ENCODE results near the gene SCN2A. TPM values are rescaled to one million over a fixed set of nuclear protein-coding genes. Genes with fewer than 3 reads are reported as not detected.

Gene SCN2A
- total RNA-seq, 1 donor from 2014 or later, result 0.39 TPM

GRCh38 chr2:165435611-165436010 lies 196.4 kb downstream of the SCN2A start:
- Mint-ChIP-seq H3K4me3 (ENCODE audit: unreplicated experiment) (no peak overlapping the region), H3K4me1 (ENCODE audit: low read depth, unreplicated experiment) (peaks cover 5% of the 10 kb centered on the region), H3K27ac (ENCODE audit: unreplicated experiment) (no peak overlapping the region), H3K36me3 (ENCODE audit: unreplicated experiment) (no peaks in the 10 kb centered on the region), H3K9me3 (ENCODE audit: unreplicated experiment) (no peaks in the 10 kb centered on the region), H3K27me3 (ENCODE audit: unreplicated experiment) (no peaks in the 10 kb centered on the region)
- DNase-seq, result no peak
- TF ChIP-seq, protein P1, sequence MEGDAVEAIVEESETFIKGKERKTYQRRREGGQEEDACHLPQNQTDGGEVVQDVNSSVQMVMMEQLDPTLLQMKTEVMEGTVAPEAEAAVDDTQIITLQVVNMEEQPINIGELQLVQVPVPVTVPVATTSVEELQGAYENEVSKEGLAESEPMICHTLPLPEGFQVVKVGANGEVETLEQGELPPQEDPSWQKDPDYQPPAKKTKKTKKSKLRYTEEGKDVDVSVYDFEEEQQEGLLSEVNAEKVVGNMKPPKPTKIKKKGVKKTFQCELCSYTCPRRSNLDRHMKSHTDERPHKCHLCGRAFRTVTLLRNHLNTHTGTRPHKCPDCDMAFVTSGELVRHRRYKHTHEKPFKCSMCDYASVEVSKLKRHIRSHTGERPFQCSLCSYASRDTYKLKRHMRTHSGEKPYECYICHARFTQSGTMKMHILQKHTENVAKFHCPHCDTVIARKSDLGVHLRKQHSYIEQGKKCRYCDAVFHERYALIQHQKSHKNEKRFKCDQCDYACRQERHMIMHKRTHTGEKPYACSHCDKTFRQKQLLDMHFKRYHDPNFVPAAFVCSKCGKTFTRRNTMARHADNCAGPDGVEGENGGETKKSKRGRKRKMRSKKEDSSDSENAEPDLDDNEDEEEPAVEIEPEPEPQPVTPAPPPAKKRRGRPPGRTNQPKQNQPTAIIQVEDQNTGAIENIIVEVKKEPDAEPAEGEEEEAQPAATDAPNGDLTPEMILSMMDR (IDR thresholded peaks at IDR 0.05; ENCODE audit: partially characterized antibody, unreplicated experiment), result no peak

DNA sequence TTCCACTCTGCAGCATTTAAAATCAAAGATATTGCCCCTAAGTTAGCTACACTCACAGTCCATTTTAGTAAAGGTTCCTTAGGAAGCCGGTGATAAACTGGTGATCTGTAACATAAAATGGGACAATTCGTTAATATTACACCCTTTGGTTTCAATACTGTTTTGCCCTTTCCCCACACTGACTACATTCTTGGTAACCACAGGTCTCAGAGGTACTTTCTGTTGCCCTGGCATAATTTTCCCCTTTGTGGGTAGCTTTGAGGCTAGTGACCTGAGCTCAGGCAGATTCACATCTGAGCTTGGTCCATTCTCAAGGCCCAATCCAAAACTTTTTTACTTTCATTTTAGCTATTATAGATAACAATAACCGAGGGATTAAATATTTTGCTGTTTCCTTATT lies 197.3 kb downstream of the SCN2A start:
- Mint-ChIP-seq H3K4me1 (ENCODE audit: low read depth, unreplicated experiment) (peaks cover 5% of the 10 kb centered on the region), H3K27me3 (ENCODE audit: unreplicated experiment) (no peaks in the 10 kb centered on the region), H3K27ac (ENCODE audit: unreplicated experiment) (no peak overlapping the region), H3K9me3 (ENCODE audit: unreplicated experiment) (no peaks in the 10 kb centered on the region), H3K36me3 (ENCODE audit: unreplicated experiment) (no peaks in the 10 kb centered on the region), H3K4me3 (ENCODE audit: unreplicated experiment) (no peak overlapping the region)
- no peak for DNase-seq
- TF ChIP-seq, protein P1 (IDR thresholded peaks at IDR 0.05; ENCODE audit: partially characterized antibody, unreplicated experiment), result no peak

DNA sequence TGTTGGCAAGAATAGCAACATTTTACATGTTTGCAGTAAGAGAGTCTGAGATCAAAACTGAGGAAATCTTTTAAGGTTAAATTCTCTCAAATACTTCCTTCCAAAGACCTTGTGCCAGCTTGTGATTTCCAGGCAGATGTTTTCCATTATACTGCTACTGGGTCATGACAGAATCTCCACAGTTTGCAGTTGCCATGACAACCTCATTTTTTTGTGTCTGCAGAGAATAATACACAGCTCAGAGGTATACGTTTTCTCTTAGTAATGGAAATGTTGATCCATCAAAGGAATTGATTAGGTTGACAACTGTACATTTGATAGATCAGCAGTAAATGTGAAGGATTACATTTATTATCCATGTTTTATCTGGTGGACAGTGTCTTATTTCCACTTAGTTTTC lies 201.2 kb downstream of the SCN2A start:
- TF ChIP-seq, protein P1 (IDR thresholded peaks at IDR 0.05; ENCODE audit: partially characterized antibody, unreplicated experiment), result no peak
- no peak for DNase-seq
- peaks cover 5% of the 10 kb centered on the region for H3K4me1 Mint-ChIP-seq (ENCODE audit: low read depth, unreplicated experiment)
- H3K27me3 Mint-ChIP-seq (ENCODE audit: unreplicated experiment), result no peaks in the 10 kb centered on the region
- H3K4me3 Mint-ChIP-seq (ENCODE audit: unreplicated experiment), result no peak overlapping the region
- H3K36me3 Mint-ChIP-seq (ENCODE audit: unreplicated experiment), result no peaks in the 10 kb centered on the region
- H3K27ac Mint-ChIP-seq (ENCODE audit: unreplicated experiment), result no peak overlapping the region
- no peaks in the 10 kb centered on the region for H3K9me3 Mint-ChIP-seq (ENCODE audit: unreplicated experiment)

Other genes with a start within 250 kb of the SCN2A start
- 22.2 TPM for gene SCN3A, start 35.4 kb upstream of the SCN2A start, total RNA-seq (ENCODE audit: unreplicated experiment)
- 23.0 TPM for gene CSRNP3, start 230.3 kb downstream of the SCN2A start, total RNA-seq (ENCODE audit: unreplicated experiment)